NB4 (cell line): Measurements from ENCODE around the gene GCK.
"Not testable (repeated sequence)": the region's sequence is repeated elsewhere in the genome, so short reads cannot be mapped to it uniquely, and the experiment has no call there.

Experiments
- POLR2A ChIP-seq: IDR thresholded peaks from 2 replicates; pipeline ENCODE4 v1.6.1; 2011; ENCODE audit warnings: mild to moderate bottlenecking; ENCODE audit not compliant: insufficient read length; ENCODE audit errors: extremely low read depth
- TF ChIP-seq, protein P1 (sequence below): IDR thresholded peaks from one replicate; pipeline ENCODE4 v1.5.1; 2012; ENCODE audit warnings: low read depth, low read length

- TF ChIP-seq, protein P1, sequence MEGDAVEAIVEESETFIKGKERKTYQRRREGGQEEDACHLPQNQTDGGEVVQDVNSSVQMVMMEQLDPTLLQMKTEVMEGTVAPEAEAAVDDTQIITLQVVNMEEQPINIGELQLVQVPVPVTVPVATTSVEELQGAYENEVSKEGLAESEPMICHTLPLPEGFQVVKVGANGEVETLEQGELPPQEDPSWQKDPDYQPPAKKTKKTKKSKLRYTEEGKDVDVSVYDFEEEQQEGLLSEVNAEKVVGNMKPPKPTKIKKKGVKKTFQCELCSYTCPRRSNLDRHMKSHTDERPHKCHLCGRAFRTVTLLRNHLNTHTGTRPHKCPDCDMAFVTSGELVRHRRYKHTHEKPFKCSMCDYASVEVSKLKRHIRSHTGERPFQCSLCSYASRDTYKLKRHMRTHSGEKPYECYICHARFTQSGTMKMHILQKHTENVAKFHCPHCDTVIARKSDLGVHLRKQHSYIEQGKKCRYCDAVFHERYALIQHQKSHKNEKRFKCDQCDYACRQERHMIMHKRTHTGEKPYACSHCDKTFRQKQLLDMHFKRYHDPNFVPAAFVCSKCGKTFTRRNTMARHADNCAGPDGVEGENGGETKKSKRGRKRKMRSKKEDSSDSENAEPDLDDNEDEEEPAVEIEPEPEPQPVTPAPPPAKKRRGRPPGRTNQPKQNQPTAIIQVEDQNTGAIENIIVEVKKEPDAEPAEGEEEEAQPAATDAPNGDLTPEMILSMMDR = not testable (repeated sequence)
- TF ChIP-seq POLR2A = not testable (repeated sequence)
Observed at GRCh38 chr7:44171901-44172300, 17.3 kb downstream of the GCK start.
